IPS-15b (cell line): Measurements from ENCODE around the gene PDZRN3.

Source experiments
- H3K27me3 ChIP-seq: one replicate; pipeline ENCODE4 v1.6.1; 2013; ENCODE audit warnings: low read length; ENCODE audit not compliant: control insufficient read depth, insufficient read depth
- H3K36me3 ChIP-seq: one replicate; pipeline ENCODE4 v1.6.1; 2013; ENCODE audit warnings: low read length; ENCODE audit not compliant: control insufficient read depth, insufficient read depth
- H3K4me1 ChIP-seq: one replicate; pipeline ENCODE4 v1.6.1; 2013; ENCODE audit warnings: mild to moderate bottlenecking, low read length; ENCODE audit not compliant: control insufficient read depth, insufficient read depth
- H3K4me3 ChIP-seq: one replicate; pipeline ENCODE4 v1.5.1; 2013; ENCODE audit warnings: low read depth, low read length
- H3K9ac ChIP-seq: one replicate; pipeline ENCODE4 v1.6.1; 2013; ENCODE audit warnings: low read depth, mild to moderate bottlenecking, low read length
- H3K9me3 ChIP-seq: one replicate; pipeline ENCODE4 v1.6.1; 2013; ENCODE audit warnings: mild to moderate bottlenecking, low read length; ENCODE audit not compliant: control insufficient read depth, insufficient read depth

Gene PDZRN3

DNA sequence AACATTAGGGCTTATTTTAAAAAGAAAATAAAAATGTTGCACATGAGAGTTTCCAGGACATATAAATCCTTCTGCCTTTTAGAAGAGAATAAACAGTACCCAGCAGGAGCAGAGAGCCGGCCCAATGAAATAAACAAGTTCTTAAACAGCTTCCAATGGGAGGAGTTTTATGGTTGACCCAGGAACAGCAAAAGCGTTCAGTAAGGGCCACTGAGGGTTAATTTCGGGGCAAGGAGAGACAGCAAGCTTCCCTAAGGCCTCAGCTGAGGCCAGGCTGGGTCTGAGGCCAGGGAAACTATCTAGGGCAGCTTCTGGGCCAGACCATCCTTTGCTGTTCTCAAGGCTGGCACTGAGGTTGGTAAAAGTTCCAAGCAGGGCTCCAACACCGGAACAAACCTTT is 3.4 kb downstream of the PDZRN3 start:
- Histone ChIP-seq H3K36me3 (no peaks in the 10 kb centered on the region), H3K9ac (no peak overlapping the region), H3K27me3 (peaks cover 29% of the 10 kb centered on the region), H3K4me1 (peaks cover 8% of the 10 kb centered on the region), H3K9me3 (no peaks in the 10 kb centered on the region), H3K4me3 (no peak overlapping the region)

DNA sequence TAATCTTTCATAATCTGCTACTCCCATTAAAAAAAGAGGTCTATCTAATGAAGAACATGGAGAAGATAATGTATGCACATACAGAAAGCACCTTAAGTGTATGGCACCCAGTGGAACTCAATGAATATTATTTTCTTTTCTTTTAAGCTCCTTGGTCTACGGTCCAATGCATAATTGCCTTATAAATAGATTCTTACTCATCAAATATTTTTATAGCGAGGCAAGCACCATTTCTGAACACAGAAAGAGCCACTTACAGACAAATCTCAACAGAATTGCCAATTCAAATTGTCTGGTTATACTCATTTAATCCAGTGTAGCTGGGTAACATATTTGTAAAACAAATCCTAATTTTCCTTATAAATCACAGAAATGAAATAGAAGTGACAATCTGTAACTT is 6.3 kb downstream of the PDZRN3 start:
- peaks cover 8% of the 10 kb centered on the region for H3K4me1 ChIP-seq
- no peak overlapping the region for H3K9ac ChIP-seq
- no peak overlapping the region for H3K4me3 ChIP-seq
- H3K9me3 ChIP-seq, result no peaks in the 10 kb centered on the region
- peaks cover 14% of the 10 kb centered on the region for H3K27me3 ChIP-seq
- no peaks in the 10 kb centered on the region for H3K36me3 ChIP-seq

DNA sequence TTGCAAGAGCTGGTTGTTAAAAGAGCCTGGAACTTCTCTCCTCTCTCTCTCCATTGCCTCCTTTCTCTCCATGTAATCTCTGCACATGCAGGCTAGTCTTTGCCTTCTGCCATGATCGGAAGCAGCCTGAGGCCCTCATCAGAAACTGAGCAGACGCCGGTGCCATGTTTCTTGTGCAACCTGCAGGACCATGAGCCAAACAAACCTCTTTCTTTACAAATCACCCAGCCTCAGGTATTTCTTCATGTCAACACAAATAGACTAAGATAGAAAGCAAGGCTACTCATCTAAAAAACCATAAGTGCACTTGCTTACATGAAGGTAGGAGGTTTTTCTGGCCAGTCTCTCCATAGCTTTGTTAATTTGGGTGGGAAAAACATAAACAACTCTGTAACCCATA is 8.7 kb downstream of the PDZRN3 start:
- Histone ChIP-seq H3K4me1 (peaks cover 2% of the 10 kb centered on the region), H3K36me3 (no peaks in the 10 kb centered on the region), H3K9ac (no peak overlapping the region), H3K27me3 (no peaks in the 10 kb centered on the region), H3K4me3 (no peak overlapping the region), H3K9me3 (no peaks in the 10 kb centered on the region)

DNA sequence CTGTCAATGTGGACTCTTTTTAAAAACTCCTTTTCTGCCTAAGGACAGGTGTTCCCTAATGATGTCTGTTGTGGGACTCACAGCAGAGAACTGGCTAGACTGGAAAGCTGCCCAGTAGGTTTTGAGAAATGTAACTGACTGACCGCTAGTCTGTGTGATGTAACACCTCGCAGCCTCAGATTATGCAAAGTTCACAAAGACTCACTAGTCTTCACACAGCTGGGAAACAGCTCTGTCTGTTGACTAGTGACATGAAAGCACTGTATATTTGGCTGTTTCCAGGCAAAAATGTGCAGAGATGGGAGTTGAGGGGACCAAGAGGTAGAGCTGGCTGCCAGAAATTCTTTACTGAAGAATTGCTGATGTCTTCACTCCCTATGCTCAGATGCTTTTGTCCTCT is 10.3 kb downstream of the PDZRN3 start:
- H3K4me3 ChIP-seq, result no peak overlapping the region
- H3K36me3 ChIP-seq, result no peaks in the 10 kb centered on the region
- H3K4me1 ChIP-seq, result peaks cover 2% of the 10 kb centered on the region
- no peak overlapping the region for H3K9ac ChIP-seq
- H3K27me3 ChIP-seq, result no peaks in the 10 kb centered on the region
- no peaks in the 10 kb centered on the region for H3K9me3 ChIP-seq

DNA sequence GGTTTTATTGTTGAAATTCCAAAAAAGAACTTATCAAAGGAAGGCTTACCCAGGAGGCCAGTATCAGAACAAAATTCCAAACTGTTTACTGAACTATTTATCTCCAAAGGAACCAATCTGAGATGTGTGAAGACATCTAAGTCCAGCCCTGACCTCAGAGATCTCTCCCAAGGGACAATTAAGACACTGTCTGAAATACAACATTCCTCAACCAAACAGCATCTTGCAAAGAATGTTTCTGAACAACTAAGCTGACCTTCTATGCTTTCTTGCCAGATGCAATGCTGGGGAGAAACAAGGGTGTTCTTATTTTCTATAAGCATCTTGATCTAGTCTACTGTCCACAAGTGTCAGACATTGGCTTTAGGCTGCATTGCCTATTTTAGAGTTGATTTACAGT is 13.6 kb downstream of the PDZRN3 start:
- H3K4me1 ChIP-seq, result peaks cover 2% of the 10 kb centered on the region
- H3K36me3 ChIP-seq, result no peaks in the 10 kb centered on the region
- H3K4me3 ChIP-seq, result no peak overlapping the region
- H3K9ac ChIP-seq, result no peak overlapping the region
- no peaks in the 10 kb centered on the region for H3K9me3 ChIP-seq
- no peaks in the 10 kb centered on the region for H3K27me3 ChIP-seq

DNA sequence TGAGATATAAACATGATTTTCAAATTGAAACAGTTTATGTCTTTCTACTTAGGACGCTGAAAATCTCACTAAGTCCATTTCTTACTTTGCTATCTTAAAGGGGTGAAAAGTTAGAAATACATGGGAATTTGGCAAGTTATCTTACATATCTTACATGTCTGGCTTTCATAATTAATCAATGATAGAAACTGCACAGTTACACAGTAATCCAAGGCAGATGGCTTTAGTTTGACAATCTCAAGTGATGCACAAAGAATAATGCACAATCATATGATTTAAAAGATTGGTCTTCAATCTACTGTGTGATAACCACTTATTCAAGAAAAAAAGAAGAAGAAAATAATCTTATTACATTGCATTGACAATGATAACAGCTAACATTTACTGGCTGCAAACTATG is 14.2 kb downstream of the PDZRN3 start:
- H3K4me1 ChIP-seq, result peaks cover 2% of the 10 kb centered on the region
- no peaks in the 10 kb centered on the region for H3K36me3 ChIP-seq
- no peaks in the 10 kb centered on the region for H3K27me3 ChIP-seq
- no peaks in the 10 kb centered on the region for H3K9me3 ChIP-seq
- no peak overlapping the region for H3K9ac ChIP-seq
- H3K4me3 ChIP-seq, result no peak overlapping the region

DNA sequence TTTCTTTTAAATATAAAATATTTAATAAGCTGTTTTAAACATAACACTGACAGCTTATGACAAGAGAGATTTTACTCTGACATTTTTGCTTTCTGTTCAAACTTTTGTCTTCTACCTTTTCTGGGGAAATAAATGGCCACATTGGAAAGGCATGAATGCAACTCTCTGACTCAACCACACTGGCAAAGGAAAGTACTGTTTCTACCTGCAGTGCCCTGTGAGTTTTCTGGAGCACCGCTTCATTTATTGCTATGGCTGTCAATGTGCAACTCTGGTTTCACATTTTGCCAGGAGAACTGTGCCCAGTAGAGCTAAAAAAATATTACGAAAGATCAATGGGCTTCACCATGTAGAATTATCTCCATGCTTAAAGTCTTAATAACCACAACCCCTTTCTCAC is 15.1 kb downstream of the PDZRN3 start:
- H3K4me1 ChIP-seq, result peaks cover 2% of the 10 kb centered on the region
- H3K36me3 ChIP-seq, result no peaks in the 10 kb centered on the region
- no peaks in the 10 kb centered on the region for H3K27me3 ChIP-seq
- no peak overlapping the region for H3K4me3 ChIP-seq
- H3K9me3 ChIP-seq, result no peaks in the 10 kb centered on the region
- H3K9ac ChIP-seq, result no peak overlapping the region

DNA sequence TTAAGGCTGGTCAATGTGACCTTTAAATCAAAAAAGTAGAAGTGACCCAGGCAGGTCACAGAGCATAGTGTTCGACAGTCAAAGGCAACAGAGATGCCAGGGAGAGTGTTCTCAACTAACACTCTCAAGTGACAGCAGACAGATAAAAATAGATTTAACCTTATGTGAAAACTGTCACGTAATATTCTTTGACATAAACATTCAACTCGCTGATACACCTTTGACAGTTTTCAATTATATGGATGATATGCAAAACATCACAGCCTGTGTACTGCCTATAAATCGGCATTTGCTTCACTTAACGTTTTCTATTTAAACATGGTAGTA is 15.5 kb downstream of the PDZRN3 start:
- no peak overlapping the region for H3K4me3 ChIP-seq
- H3K36me3 ChIP-seq, result no peaks in the 10 kb centered on the region
- H3K9ac ChIP-seq, result no peak overlapping the region
- no peaks in the 10 kb centered on the region for H3K4me1 ChIP-seq
- no peaks in the 10 kb centered on the region for H3K9me3 ChIP-seq
- no peaks in the 10 kb centered on the region for H3K27me3 ChIP-seq

DNA sequence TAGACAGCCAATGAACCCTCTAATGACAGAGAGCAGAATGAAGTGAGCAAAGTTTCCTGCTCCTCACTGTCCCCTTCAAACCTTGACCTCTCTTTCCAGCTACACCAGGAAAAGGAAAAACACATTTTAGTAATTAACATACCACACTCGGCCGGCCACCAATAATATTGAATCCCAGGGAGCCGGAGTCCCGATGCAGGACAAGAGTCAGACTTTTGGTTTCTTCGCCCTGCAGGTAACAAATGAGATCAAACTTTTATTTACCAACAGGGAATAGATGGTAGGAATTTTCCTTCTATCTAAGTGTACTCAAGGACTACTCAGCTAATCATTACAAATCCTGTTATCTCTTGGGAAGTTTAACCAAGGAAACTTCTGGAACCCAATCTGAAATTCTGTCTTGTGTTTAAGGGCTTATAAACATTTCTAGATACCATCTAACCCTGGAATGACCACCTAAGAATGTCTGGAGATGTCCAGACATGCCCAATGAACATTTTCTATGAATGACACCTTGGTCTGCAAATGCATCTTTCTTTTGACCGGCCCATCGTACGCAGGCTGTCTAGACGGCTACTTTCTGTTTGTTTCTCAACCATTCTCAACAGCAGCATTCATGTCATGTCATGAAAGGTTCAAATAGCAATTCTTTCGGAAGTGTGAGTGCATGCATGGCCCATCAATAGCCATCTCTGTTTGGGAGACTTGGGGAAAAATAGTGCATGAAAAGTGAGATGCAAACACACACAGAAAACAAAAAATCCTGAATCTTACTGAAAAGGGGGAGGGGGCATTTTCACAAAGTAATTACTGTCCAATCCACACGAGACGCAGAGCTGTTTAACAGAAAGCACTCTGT is 16.1 kb downstream of the PDZRN3 start:
- Histone ChIP-seq H3K4me3 (no peak overlapping the region), H3K9ac (no peak overlapping the region), H3K4me1 (no peaks in the 10 kb centered on the region), H3K27me3 (no peaks in the 10 kb centered on the region), H3K9me3 (no peaks in the 10 kb centered on the region), H3K36me3 (no peaks in the 10 kb centered on the region)

DNA sequence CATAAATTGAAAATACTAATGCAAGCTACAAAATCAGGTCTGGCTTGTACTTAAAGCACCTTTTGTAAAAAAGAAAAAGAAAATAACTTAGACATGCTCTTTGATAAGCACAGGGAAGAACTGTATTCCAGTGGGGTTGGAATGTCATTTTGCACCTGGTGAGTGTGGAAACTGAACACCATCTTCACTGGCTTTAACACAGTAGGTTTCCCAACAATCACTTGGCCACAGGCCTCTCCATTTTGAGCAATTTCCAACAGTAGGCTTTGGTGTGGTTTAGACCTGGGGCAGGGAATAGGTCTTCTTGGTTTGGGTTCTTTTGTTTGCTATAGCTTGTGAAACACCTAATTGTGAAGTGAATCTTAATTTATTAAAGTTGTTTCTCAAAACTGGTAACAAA is 18.9 kb downstream of the PDZRN3 start:
- Histone ChIP-seq H3K9ac (no peak overlapping the region), H3K4me1 (no peaks in the 10 kb centered on the region), H3K36me3 (no peaks in the 10 kb centered on the region), H3K4me3 (no peak overlapping the region), H3K9me3 (no peaks in the 10 kb centered on the region), H3K27me3 (no peaks in the 10 kb centered on the region)

DNA sequence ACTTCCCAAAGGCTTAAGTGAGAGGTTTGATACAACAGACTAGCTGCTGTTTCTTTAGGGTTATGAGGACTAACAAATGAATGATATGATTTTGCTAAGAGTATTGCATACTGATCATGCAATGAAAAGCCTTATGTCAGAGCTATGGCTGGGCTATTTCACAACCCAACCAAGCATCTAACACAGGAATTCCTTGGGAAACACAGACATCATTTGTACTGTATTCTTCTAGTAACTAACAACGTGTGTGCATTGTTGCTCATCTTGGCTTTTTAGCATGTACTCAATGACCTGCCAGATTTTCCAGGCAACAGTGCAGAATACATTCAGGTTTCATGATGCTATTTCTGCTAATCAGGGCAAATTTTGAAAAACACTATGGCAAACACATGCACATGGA is 19.3 kb downstream of the PDZRN3 start:
- Histone ChIP-seq H3K9me3 (no peaks in the 10 kb centered on the region), H3K4me1 (no peaks in the 10 kb centered on the region), H3K4me3 (no peak overlapping the region), H3K9ac (no peak overlapping the region), H3K27me3 (no peaks in the 10 kb centered on the region), H3K36me3 (no peaks in the 10 kb centered on the region)

DNA sequence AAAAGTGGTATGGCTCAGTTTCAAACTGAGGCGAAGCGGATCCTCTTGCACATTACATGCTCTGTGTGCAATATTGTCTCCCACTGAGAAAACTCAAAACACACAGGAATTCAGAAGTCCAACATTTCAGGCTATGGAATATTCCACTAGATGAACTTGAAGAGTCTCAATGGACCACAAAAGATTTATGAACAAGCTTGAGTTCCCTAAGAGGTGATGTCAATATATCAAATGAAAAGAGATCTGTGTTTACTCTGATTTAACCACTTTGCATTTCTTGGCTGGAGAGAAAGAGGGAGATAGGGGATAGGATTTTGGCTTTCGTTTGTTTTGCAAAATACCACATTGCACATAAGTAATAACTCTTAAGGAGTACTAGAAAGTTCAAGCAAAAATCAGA is 20.3 kb downstream of the PDZRN3 start:
- H3K36me3 ChIP-seq, result no peaks in the 10 kb centered on the region
- no peaks in the 10 kb centered on the region for H3K27me3 ChIP-seq
- H3K9ac ChIP-seq, result no peak overlapping the region
- H3K4me3 ChIP-seq, result no peak overlapping the region
- H3K4me1 ChIP-seq, result no peaks in the 10 kb centered on the region
- no peaks in the 10 kb centered on the region for H3K9me3 ChIP-seq
